Prostate gland (tissue), 2 donors: ENCODE results near the gene ONECUT3. TPM values are rescaled to one million over a fixed set of nuclear protein-coding genes. Genes with fewer than 3 reads are reported as not detected.

Source experiments
- DNase-seq: peaks from one replicate; pipeline ENCODE4 v3.0.0-alpha.2; 2019; ENCODE audit warnings: low spot score
- H3K27ac ChIP-seq, 2 donors: fragments of 200-600 bp; sonication (generic); 2 replicates each; pipeline ENCODE4 v1.5.1; 2017 to 2019
- H3K27me3 ChIP-seq: fragments of 200-600 bp; sonication (generic); replicated peaks from 2 replicates; pipeline ENCODE4 v1.5.1; 2019; ENCODE audit not compliant: insufficient read depth
- H3K36me3 ChIP-seq, 2 donors: fragments of 200-600 bp; sonication (generic); 1 replicate in 1 of 2; 2 replicates in 1 of 2; pipeline versions ENCODE4 v1.5.1 to v1.8.1; 2017 to 2019
- H3K4me1 ChIP-seq: fragments of 200-600 bp; sonication (generic); replicated peaks from 2 replicates; pipeline ENCODE4 v1.5.1; 2019
- H3K4me3 ChIP-seq, 2 donors: fragments of 200-600 bp; sonication (generic); 2 replicates each; pipeline ENCODE4 v1.5.1; 2017 to 2019
- H3K9me3 ChIP-seq: fragments of 200-600 bp; sonication (generic); 2 replicates; pipeline ENCODE4 v1.5.1; 2017
- CTCF ChIP-seq, 4 experiments: fragments of 200-600 bp in 2 of 4; fragments of 450-650 bp in 2 of 4; sonication (generic) in 2 of 4; IDR thresholded peaks; 1 replicate in 3 of 4; 2 replicates in 1 of 4; pipeline ENCODE4 v1.5.1; 2016 to 2019; ENCODE audit warnings: antibody characterized with exemption in 4 of 4, mild to moderate bottlenecking in 2 of 4, moderate library complexity in 2 of 4
- POLR2A ChIP-seq: fragments of 450-650 bp; IDR thresholded peaks from one replicate; pipeline ENCODE4 v1.6.1; 2016; ENCODE audit warnings: antibody characterized with exemption, mild to moderate bottlenecking
- POLR2AphosphoS5 ChIP-seq: sonication (generic); formaldehyde crosslinking; IDR thresholded peaks from one replicate; pipeline ENCODE4 v1.6.1; 2017; ENCODE audit warnings: antibody characterized with exemption
- WGBS: methylation state at CpG from one replicate; pipeline ENCODE4 v1.1.5; 2018; 5-methylcytosine and 5-hydroxymethylcytosine counted together
- intact Hi-C: fragments of 100-400 bp; cut with DNase I; formaldehyde crosslinking; loops from one replicate; pipeline ENCODE4 v1.14.2; 2022
- total RNA-seq, 2 donors: library from RNA; depleted of rRNA; stranded (reverse); fragments of >200 nt; gene quantifications; one replicate each; pipeline ENCODE4 v1.1.0, GENCODE V29; 2016

Gene ONECUT3
- total RNA-seq, 2 donors from 2014 or later: not detected

GRCh38 chr19:1765904-1766799 is 12.8 kb downstream of the ONECUT3 start:
- TF ChIP-seq POLR2AphosphoS5 (no peak), CTCF (IDR thresholded peaks at IDR 0.05) (no peak), POLR2A (no peak)
- H3K27me3 ChIP-seq: peaks cover 75% of the 10 kb centered on the region
- H3K27ac ChIP-seq: no peak overlapping the region
- intact Hi-C loops: loop anchor here (10.0 kb wide), 1 partner anchor 221 kb away; no protein-coding TSS in a partner anchor
- no peak for DNase-seq
- H3K9me3 ChIP-seq: no peaks in the 10 kb centered on the region
- H3K36me3 ChIP-seq: no peaks in the 10 kb centered on the region
- WGBS: 6% methylated on average over 38 of the region's 38 CpGs
- H3K4me1 ChIP-seq: no peaks in the 10 kb centered on the region
- H3K4me3 ChIP-seq: no peak overlapping the region

- TF ChIP-seq CTCF (IDR thresholded peaks at IDR 0.05): no peak
- no peak for TF ChIP-seq POLR2A
- TF ChIP-seq POLR2AphosphoS5: no peak
- H3K4me1 ChIP-seq: no peaks in the 10 kb centered on the region
- no peaks in the 10 kb centered on the region for H3K9me3 ChIP-seq
- intact Hi-C loops: loop anchor here (10.0 kb wide), 1 partner anchor 222 kb away; no protein-coding TSS in a partner anchor
- DNase-seq: no peak
- 32% methylated on average over 9 of the region's 10 CpGs for WGBS
- peaks cover 68% of the 10 kb centered on the region for H3K27me3 ChIP-seq
- H3K27ac ChIP-seq: no peak overlapping the region
- no peak overlapping the region for H3K4me3 ChIP-seq
- no peaks in the 10 kb centered on the region for H3K36me3 ChIP-seq
These were observed 13.6 kb downstream of the ONECUT3 start for GRCh38 chr19:1766800-1767352.

- TF ChIP-seq POLR2AphosphoS5 (no peak), CTCF (IDR thresholded peaks at IDR 0.05) (peak; percentile 75 to 90 (median 80))
- intact Hi-C loops: loop anchor here (10.0 kb wide), 1 partner anchor 223 kb away; no protein-coding TSS in a partner anchor
- H3K36me3 ChIP-seq: no peaks in the 10 kb centered on the region
- DNase-seq: no peak
- H3K27ac ChIP-seq: no peak overlapping the region
- H3K27me3 ChIP-seq: peaks cover 63% of the 10 kb centered on the region
- H3K4me3 ChIP-seq: no peak overlapping the region
- no peaks in the 10 kb centered on the region for H3K9me3 ChIP-seq
- H3K4me1 ChIP-seq: no peaks in the 10 kb centered on the region
- WGBS: 4% methylated on average over 21 of the region's 21 CpGs
These were observed 14.2 kb downstream of the ONECUT3 start for GRCh38 chr19:1767464-1767933.

- H3K27ac ChIP-seq: no peak overlapping the region
- H3K27me3 ChIP-seq: peaks cover 57% of the 10 kb centered on the region
- 24% methylated on average over 13 of the region's 13 CpGs for WGBS
- H3K9me3 ChIP-seq: no peaks in the 10 kb centered on the region
- TF ChIP-seq POLR2AphosphoS5 (no peak), POLR2A (no peak), CTCF (IDR thresholded peaks at IDR 0.05) (no peak)
- no peak for DNase-seq
- H3K4me1 ChIP-seq: no peaks in the 10 kb centered on the region
- H3K4me3 ChIP-seq: no peak overlapping the region
- no peaks in the 10 kb centered on the region for H3K36me3 ChIP-seq
- intact Hi-C loops: loop anchor here (10.0 kb wide), 1 partner anchor 223 kb away; no protein-coding TSS in a partner anchor
These were observed 14.9 kb downstream of the ONECUT3 start for GRCh38 chr19:1768248-1768647.
